Activated CD4-positive, CD25-positive, alpha-beta regulatory T cell treated with anti-CD3 and anti-CD28 coated beads, Interleukin-2, amount 50 U/mL, for 24 hours (primary cell): ENCODE results near the gene AP1S3.
"Not testable (repeated sequence)": the region's sequence is repeated elsewhere in the genome, so short reads cannot be mapped to it uniquely, and the experiment has no call there.

ENCODE experiments used
- ATAC-seq, 2 donors: fragments of 150-1000 bp; cut with Tn5 transposase; one replicate each; pipeline ENCODE4 v1.10.0; 2021; ENCODE audit warnings: mild to moderate bottlenecking in 1 of 2, moderate library complexity in 1 of 2

AP1S3 gene

DNA sequence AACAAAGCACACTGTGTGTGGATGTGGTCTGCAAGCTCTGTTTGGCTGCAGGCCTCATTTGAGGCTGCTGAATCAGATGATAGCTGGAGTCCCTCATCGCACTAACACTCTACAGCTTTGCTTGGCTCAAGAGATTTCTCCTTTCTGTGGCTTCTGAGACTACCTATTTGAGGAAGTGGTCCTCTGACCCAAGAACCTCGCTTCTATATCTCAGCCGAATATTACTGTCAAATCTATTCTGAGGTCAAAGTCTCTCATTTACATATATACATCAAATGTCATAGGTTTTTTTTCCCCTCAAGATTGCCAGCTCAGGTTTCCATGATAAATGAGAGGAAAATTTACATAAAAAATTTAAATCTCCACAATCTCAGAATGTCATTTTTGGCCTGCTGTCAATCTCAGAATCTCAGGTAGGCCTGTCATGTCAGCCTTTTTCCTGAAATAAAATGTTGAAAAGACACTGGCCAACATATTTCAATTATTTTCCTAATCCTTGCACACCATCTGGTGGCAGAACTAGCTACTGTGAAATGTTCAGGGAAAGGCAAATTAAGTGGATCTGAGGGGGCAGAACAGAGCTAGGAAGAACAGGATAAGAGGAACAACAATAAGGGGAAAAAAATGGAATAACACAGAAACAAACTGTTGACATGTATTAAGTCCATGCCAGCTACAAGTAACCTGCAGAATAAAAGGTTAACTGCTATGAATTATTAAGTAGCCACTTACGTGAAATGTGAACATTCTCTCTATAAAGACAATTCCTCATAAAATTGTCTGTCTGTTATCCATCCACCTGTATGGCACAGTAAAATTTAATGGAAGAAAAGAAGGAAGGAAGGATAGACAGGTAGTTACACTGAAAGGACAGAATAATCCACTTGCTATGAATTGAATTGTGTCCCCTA, 39.3 kb downstream of the AP1S3 start:
- peak in 1 of 2 donors; percentile 33 for ATAC-seq

DNA sequence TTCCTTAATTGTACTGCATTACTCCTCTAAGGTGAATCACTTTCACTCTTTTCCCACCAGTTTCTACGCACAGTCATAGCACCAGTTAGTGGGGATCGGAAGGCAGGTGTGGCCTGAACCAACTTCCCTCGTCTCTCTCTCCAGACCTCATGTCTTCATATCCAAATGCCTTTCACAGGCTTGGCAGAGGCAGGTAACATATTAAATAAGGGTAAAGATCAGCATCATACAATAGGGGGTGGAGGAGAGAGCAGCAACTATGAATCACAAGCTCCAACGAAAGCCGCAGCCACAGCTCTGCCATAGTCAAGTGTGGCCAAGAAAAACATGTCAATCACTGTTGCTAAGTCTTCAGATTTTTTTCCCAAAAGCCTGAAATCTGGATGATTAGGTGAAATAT, 40.3 kb downstream of the AP1S3 start:
- ATAC-seq = no peak

DNA sequence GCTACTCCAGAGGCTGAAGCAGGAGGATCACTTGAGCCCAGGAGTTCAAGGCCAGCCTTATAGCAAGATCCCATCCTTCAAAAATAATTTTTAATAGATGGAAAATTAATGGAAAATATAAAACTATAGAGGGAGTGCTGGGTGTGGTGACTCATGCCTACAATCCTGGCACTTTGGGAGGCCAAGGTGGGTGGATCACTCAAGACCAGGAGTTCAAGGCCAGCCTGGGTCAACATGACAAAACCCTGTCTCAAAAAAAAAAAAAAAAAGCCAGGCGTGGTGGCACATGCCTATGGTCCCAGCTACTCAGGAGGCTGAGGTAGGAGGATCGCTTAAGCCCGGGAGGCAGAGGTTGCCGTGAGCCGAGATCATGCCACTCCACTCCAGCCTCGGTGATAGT, 48.0 kb downstream of the AP1S3 start:
- ATAC-seq = no peak

DNA sequence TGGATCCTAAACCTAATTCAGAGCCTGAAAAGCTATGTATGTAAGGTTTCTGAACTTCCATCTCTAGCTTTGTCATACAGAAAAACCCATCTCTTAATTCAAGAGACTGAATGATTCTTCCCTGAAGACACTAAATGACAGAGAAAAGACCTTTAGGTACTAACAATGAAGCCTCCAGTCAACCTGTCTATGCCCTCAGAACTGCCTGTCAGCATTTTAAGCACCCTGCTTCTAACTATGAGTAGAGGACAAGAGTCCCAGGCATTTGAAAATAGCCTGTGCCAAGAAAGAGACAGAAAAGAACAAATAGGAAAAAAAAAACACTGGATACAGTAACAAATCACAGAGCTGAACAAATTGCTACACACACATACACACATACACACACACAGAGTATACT, 48.6 kb downstream of the AP1S3 start:
- ATAC-seq = no peak

DNA sequence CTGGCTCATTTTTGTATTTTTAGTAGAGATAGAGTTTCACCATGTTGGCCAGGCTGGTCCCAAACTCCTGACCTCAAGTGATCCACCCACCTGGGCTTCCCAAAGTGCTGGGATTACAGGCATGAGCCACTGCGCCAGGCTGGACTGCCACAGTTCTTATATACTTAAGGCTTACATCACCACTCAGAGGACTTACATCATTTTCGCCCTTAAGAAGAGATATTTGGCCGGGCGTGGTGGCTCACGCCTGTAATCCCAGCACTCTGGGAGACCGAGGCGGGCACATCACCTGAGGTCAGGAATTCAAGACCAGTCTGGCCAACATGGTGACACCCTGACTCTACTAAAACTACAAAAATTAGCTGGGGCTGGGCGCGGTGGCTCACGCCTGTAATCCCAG, 49.3 kb downstream of the AP1S3 start:
- ATAC-seq = not testable (repeated sequence)

DNA sequence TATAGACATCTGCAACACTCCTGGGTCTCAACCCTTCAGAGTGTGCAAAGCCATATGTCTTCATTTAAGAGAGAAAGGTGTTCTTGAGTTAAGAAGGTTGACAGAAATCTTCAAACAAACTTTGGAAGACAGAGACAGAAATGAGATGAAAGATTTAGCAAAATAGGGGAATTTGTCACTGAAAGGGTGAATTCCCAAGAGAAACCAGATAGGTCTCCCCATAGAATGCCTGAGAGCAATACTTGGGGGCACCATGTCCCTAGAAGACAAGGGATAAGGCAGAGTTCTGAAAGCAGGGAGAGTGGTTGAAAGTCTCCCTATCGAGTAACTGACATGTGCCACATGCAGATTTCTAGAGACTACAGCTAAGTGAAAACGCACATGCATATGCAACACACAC, 50.0 kb downstream of the AP1S3 start:
- ATAC-seq = no peak

DNA sequence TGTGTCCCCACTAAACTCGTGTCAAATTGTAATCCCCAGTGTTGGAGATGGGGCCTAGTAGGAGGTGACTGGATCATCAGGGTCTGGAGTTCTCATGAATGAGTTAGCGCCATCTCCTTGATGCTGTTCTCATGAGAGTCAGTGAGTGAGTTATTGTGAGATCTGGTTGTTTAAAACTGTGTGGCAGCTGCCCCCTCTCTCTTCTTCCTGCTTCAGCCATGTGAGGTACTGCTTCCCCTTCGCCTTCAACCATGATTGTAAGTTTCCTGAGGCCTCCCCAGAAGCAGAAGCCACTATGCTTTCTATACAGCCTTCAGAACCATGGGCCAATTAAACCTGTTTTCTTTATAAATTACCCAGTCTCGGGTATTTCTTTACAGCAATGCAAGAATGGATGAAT, 50.4 kb downstream of the AP1S3 start:
- ATAC-seq = no peak

DNA sequence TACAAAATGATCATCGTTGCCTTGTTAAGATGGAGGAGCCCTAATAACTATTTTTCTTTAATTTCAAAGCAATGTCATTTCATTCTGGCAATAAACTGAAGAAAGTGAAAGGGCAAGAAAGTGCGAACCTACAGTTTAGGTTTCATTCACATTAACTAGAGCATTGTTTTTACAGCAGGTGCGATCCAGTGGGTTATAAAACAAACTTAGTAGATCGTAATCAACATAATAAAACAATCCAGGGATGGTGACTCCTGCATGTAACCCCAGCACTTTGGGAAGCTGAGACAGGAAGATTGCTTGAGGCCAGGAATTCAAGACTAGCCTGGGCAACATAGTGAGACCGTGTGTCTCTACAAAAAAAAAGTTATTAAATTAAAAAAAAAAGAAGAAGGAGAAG, 51.1 kb downstream of the AP1S3 start:
- ATAC-seq = no peak

DNA sequence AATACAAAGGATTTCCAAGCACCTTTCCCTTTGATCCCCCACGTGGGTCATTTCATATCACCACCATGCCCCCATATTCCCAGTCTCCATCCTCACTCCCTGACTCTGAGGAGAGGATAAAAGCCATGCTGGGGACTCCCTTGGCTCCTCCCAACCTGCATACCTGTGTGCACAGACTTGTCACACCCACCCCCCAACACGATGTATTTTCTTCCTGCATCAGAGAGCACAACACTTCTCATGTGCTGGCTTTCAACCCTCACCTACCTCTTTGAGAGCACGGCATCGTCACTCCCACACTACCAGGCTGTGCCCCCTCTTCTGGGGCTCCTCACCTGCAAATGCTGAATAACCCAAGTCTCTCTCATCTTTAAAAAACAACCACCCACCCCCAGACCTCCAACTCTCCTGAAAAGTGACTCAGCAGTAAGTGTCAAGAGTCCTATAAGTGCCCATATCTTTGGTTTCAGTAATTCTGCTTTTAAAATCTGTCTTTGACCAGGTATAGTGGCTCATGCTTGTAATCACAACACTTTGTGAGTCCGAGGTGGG, 53.1 kb downstream of the AP1S3 start:
- no peak for ATAC-seq

DNA sequence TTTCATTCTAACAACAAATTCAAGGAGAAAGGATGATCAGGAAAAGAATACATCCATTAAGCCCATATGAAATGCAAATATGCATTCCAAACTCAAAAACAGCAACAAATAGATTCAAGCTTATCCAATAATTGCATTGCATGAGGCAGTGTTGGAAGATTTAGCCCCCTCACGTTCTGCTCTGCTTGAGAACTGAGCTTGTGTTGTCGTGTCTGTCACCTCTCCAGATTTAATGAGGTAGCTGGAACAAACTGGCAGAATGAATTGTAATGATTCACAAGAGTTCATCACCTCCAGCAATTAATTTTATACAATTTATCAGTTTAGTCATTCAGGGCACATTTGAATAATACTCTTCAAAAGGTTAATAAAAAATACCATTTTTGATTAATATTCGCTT, 54.8 kb downstream of the AP1S3 start:
- no peak for ATAC-seq

DNA sequence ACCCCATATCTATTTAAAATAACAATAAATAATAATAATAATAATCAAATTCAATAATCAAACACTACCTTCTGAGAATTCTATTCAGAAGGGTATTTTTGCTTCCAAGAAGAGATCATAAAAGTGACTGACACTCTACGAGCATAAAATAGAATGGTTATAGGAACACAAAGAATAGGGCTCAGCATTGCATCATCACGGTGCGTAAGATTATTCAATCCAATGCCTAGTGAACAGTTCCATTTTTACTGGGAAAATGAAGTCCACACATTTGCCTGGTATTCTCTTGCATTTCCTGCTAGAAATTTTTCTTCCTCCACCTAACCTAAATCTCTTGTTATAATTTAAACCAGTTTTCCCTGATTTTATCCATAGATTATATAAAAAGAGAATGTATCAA, 55.8 kb downstream of the AP1S3 start:
- no peak for ATAC-seq

DNA sequence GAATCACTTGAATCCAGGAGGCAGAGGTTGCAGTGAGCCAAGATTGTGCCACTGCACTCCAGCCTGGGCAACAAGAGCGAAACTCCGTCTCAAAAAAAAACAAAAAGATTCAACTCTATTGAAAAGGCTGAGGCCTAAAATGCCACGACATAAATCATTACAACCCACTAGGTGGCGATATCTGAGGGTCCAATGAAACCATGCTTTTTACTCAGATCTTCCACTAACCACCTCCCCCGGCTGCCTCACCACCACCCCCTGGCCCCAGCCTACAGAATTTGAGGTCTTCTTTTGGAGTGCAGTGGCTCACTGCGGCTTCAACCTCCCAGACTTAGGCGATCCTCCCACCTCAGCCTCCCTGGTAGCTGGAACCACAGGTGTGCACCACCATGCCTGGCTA, 57.5 kb downstream of the AP1S3 start:
- ATAC-seq = peak; percentile 28 to 38

DNA sequence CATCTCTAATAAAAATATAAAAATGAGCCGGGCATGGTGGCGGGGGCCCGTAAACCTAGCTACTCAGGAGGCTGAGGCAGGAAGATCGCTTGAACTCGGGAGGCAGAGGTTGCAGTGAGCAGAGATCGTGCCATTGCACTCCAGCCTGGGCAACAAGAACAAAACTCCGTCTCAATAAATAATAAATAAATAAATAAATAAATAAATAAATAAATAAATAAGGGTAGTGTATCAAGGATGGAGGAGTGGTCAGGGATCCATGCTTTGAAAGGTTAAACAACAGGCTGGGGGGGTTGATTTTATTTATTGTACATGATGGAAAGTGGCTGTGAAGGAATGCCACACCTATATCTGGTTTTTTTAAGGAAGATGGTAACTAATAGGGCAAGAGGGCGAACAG, 63.2 kb downstream of the AP1S3 start:
- ATAC-seq = no peak

DNA sequence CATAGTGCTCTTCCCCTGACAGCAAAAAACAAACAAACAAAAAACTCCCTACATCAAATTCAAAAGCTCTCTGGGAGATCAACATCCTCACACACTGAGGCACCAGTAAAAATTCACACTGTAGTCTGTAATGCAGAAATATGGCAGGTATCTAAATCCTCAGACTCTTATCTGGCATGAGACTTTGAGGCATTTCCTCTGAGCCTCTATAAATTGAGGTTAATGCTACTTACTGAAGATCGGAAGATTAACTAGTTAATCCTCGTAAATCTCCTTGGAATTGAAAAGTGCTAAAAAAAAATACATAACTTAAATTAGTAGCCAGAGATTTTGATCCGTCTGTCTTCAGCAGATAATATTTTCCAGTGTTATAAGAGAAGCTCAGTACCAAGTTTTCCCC, 65.0 kb downstream of the AP1S3 start:
- ATAC-seq = no peak

DNA sequence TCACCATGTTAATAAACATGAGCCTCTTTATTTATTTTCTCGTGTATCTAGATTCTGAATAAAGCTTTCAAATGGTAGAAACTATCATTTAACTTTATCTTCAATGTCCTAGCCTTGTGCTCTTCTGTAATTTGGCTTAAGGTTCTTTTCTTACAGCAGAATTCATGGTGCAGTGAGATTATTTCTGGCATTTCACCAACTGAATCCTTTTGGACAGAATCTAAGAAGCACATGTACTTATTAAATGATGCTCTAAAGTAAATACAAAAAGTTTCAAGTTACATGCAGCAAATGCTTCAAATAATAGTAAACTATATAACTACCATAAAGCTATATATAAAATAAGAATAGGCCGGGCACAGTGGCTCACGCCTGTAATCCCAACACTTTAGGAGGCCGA, 65.9 kb downstream of the AP1S3 start:
- no peak for ATAC-seq

DNA sequence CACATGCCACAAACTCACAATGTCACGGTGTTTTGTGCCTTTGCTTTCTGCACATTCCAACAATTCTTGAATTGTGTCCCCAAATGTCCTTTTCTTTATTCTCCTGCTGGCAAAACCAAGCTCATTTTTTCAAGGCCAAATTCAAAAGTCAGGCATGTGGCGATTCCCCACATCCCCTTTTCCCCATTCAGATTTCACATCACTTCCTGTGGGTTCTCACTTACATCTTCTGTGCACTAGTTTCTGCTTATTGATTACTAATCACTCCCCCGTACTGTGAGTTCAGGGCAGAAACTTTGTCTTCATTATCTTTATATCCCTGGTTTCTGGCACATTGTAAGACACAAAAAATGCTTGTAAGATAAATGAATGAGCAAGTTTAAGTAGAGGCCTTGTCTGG, 69.2 kb downstream of the AP1S3 start:
- no peak for ATAC-seq

DNA sequence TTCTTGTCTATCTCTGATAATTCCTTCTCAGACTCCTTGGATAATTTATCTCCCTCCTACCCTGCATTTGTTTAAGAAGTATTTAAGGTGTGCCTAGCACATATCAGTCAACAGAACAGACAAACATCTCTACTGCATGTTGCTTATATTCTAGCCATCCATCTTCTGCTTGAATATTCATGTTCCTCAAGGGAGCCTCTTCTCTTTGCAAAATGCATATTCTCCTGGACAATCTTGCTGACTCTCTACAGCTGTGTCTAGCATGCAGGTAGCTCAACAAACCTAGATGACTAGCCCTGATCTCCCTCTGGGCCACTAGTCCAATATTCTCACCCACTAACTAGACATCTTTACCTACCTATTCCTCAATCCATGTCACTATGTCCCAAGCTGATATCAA, 70.0 kb downstream of the AP1S3 start:
- no peak for ATAC-seq

DNA sequence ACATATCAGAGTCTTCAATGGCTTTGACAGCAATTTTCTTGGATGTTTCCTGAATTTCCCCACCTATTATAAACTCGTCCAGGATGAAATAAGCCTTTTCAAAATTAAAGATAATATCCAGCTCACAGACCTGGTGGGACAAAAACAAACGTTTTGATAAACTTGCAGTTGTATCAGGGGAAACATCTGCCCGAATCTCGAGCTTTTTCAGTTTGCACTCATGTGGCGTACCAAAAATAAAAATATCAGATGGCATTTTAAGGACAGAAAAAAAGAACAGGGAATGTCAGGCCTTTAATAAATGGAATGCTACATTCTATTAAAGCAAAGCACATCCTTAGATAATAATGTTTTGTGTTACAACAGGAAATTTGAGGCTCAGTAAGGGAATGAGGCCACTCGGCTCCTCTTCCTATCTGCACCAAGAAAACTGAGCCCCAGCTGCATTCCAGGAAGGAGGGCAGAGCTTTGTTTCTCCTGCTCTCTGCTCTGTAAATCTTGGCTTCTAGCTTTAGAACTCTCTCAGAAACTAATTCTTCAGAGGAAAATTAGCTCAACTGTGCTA, 72.1 kb downstream of the AP1S3 start:
- no peak for ATAC-seq

DNA sequence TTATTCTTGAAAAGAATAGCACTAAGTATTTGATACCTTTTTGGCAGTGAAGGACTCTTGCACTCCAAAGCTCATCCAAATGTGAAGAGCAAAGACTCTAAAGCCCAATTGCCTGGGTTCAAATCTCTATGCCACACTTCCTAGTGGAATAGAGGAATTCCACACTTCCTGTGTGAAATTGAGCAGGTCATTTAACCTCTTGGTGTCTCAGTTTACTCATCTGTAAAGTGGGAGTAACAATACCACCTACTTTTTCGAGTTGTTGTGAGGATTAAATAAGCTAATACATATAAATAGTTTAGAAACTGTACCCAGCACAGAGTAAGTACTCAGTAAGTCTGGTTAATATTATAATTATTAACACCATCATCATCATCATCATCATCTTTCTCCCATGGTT, 72.6 kb downstream of the AP1S3 start:
- ATAC-seq = no peak

DNA sequence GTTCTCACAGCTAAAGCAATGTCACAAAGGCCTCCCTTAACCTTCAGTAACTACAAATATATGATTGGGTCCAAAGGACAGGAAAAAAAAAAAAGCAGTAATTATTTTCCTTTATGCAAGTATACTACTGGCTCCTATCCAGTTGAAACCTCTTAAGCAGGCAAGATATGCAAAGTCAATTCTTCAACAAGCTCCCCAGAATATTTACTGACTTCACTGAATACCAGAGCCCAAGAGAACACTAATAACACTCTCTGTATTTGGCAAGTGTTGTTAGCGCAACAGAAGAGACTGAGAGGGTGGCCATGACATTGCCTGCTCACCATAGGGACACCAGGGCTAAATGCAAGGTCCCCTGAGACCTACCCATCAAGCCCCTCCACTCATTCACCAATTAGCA, 74.5 kb downstream of the AP1S3 start:
- no peak for ATAC-seq

DNA sequence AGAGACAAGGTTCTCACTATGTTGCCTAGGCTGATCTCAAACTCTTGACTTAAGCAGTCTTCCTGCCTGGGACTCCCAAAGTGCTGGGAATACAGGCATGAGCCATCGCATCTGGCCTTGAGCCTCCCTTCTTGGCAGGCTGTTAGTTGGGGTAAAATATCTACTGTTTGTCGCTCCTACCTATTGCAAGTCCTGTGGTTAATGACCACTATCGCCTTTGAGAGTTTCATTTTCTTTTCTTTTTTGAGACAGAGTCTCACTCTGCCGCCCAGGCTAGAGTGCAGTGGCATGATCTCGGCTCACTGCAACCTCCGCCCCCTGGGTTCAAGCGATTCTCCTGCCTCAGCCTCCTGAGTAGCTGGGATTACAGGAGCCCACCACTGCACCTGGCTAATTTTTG, 75.6 kb downstream of the AP1S3 start:
- ATAC-seq = not testable (repeated sequence)

DNA sequence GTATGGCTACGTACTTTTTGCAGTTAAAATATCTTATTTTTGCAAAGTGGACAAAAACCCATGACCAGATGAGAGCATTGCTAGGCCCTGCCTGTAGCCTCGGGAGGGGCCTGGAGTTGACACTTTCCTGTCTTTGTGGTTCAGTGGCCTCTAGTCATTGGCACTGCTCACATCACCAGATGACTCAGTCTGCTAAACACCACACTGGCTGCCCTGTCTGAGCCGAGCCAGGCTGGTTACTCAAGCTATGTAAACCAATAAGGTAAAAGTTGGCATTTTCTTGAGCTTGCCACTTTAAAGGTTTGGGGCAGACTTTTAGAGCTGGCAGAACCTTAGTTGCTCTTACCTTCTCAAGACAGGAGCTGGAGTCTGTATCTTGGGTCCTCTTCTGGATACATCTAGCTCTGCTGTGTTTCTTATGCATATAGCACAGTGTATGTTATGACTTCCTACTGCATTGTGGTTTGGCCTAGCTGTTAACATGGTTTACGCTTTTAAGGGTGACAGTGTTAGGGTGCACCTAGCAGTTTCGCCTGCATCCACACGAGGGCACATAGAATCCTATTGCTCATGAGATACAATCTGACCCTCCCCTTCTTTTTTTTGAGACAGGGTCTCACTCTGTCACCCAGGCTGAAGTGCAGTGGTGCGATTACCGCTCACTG, 76.4 kb downstream of the AP1S3 start:
- peak; percentile 90 to 95 for ATAC-seq

DNA sequence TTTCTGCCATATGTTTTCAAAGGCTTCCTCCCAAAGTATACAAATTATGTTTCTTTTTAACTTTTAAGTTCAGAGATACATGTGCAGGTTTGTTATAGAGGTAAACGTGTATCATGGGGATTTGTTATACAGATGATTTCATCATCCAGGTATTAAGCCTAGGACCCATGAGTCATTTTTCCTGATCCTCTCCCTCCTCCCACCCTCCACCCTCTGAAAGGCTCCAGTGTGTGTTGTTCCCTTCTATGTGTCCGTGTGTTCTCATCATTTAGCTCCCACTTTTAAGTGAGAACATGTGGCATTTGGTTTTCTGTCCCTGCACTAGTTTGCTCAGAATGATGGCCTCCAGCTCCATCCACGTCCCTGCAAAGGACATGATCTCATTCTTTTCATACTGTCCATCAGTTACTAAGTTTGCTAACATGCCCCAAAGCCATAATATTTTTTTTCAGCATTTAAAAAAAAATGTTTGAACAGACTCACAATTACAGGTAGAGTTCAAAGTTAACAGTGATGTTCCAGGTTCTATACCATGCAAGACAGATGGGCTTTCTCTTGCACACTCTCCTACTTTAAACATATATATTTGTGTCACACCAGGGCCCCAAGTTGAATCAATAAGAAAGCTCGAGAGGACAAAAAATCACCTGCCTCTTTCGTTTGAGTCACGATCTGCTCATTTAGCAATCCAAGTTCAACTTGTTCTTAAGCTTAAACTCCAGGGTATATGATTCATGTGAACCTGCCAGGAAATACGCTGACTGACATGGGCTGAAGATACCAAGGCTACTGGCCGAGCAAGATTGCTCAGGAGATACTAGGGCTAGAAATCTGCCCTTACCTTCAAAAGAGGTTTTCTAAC, 77.6 kb downstream of the AP1S3 start:
- ATAC-seq = no peak
